GM12874 (cell line): ENCODE data around the gene DYNC2I2.

Experiments used
- CTCF ChIP-seq: IDR thresholded peaks from 2 replicates; pipeline ENCODE4 v1.5.1; 2011; ENCODE audit warnings: low read depth, mild to moderate bottlenecking, control low read depth, low read length, moderate library complexity; ENCODE audit not compliant: insufficient read depth

Gene DYNC2I2

GRCh38 chr9:128688501-128689292 is 32.0 kb upstream of the DYNC2I2 start, which contains the start of gene SET:
Gene SET (plus strand): TSS chr9:128689222. CDS start chr9:128689583, 361 bp downstream.
- TF ChIP-seq CTCF = no peak

GRCh38 chr9:128687453-128687852 is 30.8 kb upstream of the DYNC2I2 start:
- TF ChIP-seq CTCF = no peak

- no peak for TF ChIP-seq CTCF
Measured at GRCh38 chr9:128685636-128686489, 29.2 kb upstream of the DYNC2I2 start.

- no peak for TF ChIP-seq CTCF
Measured at GRCh38 chr9:128684325-128685199, 27.9 kb upstream of the DYNC2I2 start.

- TF ChIP-seq CTCF = no peak
Measured at GRCh38 chr9:128684065-128684324, 27.3 kb upstream of the DYNC2I2 start.

- no peak for TF ChIP-seq CTCF
Measured at GRCh38 chr9:128683340-128684064, 26.9 kb upstream of the DYNC2I2 start.
